ENCODE measurements around the gene WNT2B. TPM values are rescaled to one million over a fixed set of nuclear protein-coding genes. Genes with fewer than 3 reads are reported as not detected.

Gene WNT2B
- total and polyA plus RNA-seq, 10 of the 15 experiments (the other 5 are each of a cell fraction or from before 2014, with no cell fraction given) = 0.02 to 1.1 (median 0.14) TPM

- TF ChIP-seq JUND (IDR thresholded peaks at IDR 0.05; ENCODE audit: low read depth, low read length) (no peak), ZSCAN29 (IDR thresholded peaks at IDR 0.05) (no peak), ZNF592 (IDR thresholded peaks at IDR 0.05) (no peak), DPF2 (IDR thresholded peaks at IDR 0.05) (no peak), CEBPZ (IDR thresholded peaks at IDR 0.05; ENCODE audit: low read depth, low read length) (no peak), CUX1 (IDR thresholded peaks at IDR 0.05; ENCODE audit: insufficient replicate concordance, low read depth, low read length) (no peak), REST (IDR thresholded peaks at IDR 0.05; ENCODE audit: low read depth, low read length) (no peak)
Observed at GRCh38 chr1:112470966-112471365, 37.8 kb upstream of the WNT2B start (continued).
